Measurements from ENCODE around the gene FKBP11.

Gene FKBP11

DNA sequence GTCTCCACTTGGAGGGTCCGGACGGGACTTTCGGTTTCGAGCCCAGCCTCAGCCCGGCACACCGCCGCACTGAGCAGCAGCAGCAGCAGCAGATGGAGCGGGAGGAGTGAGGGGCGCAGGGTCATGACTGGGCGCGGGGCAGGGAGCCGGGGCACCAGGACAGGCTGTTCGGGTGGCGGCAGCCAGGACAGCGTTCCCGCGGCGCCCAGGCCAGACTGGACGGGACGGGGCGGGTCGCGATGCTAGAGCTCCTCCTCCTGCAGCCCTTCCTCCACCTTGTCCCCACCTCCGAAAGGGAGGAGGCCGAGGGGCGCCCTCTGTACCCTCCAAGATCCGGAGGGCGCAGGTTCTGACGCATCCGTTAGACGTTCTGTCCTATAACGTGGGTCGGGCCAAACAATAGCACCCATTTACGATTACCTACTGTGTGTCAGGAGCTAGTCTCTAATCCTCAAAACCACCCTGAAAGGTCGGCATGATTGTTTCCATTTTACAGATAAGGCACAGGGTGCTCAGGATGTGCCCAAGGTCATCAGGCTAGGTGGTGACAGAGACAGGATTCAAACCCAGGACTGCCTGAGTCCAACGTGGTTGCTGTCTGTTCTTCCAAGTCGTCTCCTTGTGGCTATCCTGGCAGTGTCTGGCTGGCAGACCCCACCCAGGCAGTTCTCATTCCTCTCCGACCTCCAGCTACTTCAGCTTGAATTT lies at the start of gene FKBP11:
FKBP11 (minus strand) TSS at position 189 of the 708 bp plus-strand sequence; CDS start at position 125, 64 bp downstream.
- DNase-seq, result peak; percentile 62

DNA sequence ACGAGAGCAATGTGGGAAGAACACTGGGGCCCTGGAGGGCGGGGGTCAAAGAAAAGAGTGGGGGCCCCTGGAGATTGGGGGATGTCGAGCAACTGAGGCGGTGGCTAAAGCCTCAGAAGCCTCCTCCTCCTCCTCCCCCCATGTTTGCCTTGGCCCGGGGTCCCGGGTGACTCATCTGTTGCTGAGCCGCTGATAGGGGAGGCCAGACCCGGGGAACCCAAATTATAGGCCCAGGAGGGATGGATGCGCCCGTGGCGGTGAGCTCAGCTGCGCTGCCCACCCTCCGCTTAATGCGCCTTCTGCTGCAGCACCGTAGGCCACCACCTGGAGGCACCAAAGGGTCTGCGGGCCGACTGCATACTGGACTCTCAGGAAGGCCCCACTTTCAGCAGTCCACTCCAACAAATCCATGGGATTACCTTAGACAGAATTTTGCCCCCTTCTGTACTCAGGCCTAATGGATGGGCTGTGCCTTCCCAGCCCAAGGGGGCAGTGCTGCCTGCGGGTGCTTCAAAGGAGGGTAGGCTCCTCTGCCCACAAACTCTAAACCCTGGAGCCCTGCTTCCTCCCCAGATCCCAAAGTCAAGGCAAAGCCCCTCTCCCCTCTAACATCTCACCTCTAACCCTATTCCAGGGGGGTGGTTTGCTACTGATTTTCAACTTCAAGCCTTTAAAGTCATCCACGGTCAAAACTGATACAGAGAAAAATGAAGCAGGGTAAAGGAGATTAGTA lies 48.8 kb upstream of the FKBP11 start:
- DNase-seq, result no peak

DNA sequence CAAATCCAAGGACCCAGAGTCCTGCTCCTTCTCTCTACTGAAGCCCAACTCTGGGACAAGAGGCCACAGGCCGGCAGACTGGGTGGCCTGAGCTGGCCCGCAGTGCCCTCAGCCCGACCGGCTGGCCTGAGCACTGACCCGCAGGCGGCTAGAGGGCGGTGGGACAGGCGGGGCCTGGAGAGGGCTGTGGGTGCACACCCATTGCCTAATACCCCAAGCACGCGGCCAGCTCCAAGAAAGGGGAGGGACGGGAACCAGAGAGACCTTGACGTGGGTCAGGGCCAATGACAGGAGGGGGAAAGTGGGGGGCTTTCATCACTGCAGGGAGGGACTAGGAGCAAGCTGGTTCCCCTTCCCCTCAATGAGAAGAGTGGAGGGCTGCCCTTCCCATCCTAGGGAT lies 48.2 kb upstream of the FKBP11 start:
- no peak for DNase-seq

DNA sequence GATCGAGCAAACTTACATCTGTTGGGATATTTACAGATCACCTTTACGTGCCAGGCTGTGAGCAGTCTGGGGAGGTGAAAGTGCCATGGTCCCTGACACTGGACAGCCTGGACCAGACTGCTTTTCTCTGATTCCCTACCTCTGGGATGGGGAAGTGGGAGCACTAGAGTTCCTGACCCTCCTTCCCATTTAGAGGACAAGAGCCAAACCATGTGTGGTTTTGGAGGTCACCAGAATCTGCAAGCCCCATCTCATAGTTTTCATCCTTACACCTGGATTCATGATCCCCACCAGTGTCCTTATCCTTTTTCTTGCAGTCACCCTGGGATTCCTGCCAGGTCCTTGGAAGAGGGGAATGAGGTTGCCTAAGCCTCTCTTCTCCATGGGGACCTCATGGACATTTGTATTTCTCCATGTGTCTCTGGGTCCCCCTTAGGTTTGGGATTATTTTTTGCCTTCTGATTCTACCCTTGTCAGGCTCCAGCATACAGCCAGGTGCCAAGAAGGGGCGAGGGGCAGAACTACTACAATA lies 47.7 kb upstream of the FKBP11 start:
- no peak for DNase-seq

DNA sequence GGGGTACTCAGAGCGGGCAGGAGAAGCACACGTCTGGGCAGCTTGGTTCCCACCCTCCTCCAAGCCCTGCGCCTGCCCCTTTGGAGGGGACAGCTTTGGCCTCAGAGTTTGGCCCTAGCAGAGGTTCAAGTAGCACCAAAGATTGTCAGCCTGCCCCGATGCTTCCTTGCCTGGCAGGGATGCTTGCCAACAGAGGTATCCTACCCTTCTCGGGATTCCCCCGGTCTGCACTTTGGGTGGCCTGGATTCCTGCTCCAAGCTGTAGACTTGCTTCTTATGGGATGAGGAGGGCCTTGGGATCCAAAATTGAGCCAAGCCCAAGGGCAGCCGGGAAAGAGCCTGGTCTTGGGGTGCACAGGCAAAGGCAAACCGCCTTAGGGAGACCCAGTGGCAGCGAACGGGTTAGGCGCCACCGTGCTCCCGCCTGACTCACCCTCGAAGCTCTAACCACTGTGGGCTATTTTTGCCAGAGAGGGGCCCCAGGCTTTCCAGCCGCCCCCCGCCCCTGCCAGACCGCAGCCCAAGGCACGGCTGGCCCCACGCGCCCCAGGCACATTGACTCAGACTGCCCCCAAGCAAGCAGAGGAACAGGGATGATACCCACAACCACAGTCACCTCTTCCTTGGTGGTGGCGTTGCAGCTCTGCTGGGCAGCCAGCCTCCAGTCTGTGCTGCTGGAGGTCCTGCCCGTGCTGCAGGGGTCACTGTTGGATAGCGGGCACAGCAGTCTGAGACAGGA lies 47.1 kb upstream of the FKBP11 start:
- no peak for DNase-seq

DNA sequence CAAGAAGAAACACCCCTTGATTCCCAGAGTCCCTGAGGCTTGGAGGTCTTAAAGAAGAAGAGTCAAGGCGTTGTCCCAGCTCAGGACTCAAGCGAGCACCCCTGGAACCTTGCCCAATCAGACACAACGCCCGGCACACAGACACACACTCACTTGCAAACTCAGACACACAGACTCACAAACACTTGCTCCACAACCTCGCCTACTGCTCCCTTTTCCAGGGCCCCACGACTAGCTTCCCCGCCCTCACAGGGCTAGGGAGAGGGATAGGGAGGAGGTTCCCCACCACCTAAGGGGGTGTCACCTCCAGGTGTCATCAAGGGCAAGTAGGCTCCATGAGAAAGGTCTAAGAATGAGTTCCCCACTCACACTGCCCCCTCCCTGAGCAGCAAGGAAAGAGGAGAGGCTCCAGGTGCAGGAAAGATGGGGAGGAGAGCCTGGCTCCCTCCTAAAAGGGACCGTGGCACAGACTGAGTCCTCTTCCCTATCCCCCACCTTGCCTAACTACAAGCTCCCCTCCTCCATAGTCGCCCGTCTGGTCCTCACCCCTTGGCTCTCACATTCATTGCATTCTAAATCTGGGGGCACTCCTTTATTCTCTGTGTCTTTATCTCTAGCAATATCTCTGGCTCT lies 45.5 kb upstream of the FKBP11 start:
- no peak for DNase-seq

DNA sequence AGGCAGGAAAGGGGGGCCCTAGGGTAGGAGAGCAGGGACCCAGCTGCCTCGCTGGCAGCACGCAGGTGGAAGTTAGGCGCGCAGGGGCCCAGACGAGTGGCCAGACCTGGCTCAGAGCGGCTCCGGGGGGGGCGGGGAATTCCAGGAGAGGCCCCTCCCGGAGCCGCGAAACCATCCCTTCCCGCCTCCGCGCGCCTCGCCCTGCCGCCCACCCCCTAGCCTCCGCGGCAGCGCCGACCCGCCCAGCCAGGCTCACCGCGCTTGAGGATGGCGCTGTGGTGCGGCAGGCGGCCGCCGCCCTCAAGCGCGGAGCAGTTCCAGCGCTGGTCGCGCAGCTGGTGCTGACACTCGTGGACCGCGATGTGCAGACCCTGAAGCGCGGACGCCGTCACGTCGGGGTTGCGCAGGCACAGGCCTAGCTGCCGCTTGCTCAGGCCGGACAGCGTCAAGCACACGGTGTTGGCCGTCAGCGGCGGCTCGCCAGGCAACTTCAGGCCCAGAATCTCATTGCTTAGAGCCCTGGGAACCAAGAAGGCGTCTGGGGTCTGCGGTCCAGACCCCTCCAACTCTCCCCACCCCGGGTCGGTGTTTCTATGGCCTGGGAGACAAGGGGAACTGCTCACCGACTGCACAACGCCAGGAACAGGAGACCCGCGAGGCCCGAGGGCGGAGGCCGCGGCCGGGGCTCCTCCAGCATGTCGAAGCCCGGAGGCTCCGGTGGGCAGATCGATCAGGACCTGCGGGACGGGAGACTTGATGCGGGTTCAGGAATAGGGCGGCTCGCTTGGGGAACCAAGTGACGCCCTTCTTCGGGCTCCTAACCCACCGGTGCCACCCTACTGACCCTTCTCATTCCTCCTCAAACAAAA lies 44.8 kb upstream of the FKBP11 start:
- no peak for DNase-seq

DNA sequence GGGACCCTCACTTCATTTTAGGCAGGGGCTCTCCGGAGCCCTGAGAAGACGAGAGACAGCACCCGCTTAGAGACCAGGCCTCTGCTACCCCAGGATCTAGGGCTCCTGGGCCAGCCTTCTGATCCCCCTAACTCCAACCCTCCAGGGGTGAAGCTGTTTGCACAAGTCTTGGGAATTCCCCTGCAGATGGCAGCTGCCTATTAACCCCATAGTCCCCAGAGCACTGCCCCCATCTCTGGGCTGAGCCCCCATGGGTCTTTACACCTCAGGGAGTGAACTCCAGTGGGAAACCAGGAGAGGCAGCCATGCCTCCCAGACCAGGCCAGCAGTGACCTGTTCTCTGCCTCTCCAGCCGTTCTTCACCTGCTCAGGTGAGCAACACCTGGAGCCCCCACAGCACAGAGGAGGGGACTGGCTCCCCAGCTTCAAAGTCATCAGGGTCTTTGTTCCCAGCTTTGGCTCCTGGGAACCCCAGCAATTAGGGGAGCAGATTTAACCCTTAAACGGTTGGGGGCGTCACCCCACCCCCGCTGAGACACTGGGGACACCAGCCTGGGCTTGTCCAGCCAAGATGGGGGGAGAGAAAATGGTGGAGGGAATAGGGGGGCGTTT lies 44.0 kb upstream of the FKBP11 start:
- no peak for DNase-seq

DNA sequence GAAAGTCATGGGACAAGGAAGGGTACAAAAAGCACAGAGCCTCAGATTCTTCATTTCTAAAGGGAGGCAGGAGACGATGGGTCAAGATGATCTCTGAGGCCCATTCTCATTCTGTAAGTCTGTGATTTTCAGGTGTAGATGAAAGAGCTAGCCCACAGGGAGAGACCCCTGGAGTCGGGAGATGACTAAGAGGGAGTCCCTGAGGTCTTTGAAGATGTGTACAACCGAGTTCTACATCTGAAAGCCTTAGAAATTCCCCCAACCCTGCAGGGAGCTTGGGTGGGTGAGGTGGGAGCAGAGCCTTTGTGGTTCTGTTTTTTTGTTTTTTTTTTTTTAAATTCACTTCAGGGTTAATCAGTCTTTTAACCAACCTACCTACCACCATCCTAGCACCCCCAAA lies 43.2 kb upstream of the FKBP11 start:
- DNase-seq, result no peak

DNA sequence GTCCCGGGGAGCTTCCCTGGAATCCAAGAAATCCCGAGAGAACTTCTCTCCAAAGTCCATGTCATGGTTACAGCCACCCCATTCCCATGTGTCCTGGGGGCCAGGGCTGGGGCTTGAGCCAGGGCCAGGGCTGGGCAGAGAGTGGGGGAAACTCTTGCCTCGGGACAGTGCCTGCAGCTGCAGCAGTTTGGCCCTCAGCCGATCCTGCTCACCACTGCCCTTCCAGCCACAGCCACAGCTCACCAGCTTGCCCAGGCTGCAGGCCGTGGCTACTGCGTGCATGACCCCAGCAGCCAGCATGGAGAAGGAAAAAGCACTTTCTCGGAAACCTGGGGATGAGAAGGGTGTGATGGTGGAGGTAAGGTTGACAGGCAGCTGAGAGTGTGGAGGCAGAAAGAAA lies 42.7 kb upstream of the FKBP11 start:
- no peak for DNase-seq

DNA sequence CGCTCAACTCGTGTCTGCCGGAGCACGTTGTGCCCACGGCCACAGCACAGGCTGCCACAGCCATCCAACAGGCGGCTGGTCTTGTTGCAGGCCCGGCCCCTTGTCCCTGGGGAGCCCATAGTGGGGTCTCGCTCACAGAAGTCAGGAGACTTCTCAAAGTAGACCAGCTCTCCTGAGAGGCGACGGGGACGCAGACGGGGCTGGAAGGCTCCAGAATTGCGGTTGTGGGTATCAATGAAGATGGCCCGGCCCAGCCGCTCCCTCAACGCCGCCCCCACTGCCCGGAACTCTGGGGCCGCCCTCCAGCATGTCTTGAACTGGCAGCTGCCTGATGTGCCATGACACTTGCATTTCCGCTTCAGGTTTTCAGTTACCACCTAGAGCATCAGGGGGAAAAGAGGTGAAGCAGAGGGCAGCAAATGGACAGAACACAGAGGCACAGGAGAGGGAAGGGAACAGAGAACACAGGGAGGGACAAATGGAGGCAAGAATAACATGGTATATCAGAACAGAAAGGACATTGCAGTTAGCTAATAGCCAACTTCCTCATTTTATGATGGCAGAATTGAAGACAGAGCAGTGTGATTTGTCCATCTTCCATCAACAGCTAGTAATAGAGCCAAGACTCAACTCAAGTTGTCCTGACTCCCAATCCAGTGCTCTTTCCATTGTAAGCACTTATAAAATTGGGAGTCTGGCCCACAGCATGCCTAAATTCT lies 41.0 kb upstream of the FKBP11 start:
- DNase-seq, result no peak

DNA sequence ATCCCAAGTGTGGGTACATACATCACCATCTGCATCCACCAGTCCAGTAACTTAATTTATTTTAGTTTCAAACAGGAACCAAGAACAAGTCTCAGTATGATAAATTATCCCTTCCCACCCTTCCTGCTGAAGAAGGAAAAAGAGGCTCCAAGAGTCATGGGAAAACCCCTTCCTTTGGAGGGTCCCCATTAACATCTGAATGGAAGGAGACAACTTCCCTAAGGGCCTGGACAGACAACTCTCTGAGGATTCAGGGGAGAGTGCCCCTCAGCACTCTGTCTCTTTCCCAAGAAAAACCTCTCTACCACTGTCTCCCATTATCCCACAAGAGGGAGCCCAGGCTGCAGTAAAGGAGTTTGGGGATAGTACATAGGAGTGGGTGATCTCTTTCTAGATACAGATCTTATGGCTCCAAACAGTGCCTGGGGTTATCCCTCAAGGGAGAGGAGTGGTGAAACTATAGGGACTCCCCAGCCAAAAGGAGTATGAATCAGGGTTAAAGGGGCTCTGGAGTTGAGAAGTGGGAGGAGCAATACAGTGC lies 40.1 kb upstream of the FKBP11 start:
- no peak for DNase-seq

DNA sequence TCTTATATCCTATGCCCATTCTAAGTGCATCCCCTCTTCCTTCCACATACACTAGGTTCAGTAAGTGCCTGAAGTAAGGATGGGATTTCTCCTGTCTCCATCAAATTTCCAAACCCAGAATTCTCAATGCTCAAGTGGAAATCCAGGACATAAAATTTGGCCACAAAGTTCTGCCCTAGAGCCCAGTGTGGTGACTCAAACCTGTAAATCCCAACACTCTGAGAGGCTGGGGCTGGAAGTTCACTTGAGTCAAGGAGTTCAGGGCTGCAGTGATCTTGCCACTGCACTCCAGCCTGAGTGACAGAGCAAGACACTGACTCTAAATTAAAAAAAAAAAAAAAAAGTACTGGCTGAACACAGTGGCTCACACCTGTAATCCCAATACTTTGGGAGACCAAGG lies 36.5 kb upstream of the FKBP11 start:
- no peak for DNase-seq

DNA sequence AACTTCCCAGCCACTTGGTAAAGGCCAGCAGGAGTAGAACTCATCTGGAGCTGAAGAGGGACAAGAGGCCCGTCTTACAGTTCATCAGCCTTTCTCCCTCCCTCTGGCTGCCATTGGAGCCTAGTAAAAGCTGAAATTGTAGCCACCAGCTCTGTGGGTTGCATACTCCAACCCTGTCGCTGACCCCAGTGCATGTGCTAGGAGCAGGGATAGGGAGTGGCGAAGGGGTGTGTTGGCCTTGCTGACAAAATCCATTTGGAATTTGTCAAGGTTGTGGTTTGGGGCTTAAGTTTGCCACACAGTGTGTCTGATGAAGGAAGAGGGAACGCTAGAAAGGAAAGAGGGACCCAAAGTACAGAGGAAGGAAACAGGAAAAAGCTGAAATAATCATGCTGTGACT lies 36.0 kb upstream of the FKBP11 start:
- DNase-seq, result no peak

DNA sequence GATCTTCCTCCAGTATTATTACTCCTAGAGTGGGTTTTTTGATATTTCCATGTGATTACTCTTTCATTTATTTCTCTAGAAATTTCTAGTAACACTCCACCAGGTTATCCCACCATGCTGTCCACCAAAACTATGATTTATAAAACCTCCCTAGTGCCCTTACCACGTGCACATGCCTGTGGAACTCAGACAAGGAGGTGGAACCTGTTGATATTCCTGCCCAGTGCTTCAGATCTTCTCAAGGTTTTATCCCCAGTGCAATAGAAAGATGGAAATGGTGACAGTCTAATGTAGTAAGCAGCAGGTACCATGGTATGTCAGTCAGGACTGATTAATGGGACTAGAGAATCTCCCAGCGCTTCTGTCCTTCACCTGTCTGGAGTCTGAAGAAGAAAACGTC lies 35.5 kb upstream of the FKBP11 start:
- no peak for DNase-seq

DNA sequence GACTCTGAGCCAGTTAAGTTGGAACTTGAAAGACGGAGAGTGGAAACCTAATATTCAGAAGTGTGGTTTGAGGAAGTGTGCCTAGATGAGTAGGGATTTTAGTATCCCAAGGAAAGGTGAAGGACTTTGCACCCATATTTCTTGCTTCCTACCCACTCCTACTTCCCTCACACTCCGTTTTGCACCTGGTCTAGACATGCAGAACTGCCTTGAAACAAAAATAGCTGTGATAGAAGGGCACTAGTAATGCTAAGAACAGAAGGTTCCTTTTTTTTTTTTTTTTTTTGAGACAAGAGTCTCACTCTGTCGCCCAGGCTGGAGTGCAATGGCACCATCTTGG lies 32.7 kb upstream of the FKBP11 start:
- no peak for DNase-seq

DNA sequence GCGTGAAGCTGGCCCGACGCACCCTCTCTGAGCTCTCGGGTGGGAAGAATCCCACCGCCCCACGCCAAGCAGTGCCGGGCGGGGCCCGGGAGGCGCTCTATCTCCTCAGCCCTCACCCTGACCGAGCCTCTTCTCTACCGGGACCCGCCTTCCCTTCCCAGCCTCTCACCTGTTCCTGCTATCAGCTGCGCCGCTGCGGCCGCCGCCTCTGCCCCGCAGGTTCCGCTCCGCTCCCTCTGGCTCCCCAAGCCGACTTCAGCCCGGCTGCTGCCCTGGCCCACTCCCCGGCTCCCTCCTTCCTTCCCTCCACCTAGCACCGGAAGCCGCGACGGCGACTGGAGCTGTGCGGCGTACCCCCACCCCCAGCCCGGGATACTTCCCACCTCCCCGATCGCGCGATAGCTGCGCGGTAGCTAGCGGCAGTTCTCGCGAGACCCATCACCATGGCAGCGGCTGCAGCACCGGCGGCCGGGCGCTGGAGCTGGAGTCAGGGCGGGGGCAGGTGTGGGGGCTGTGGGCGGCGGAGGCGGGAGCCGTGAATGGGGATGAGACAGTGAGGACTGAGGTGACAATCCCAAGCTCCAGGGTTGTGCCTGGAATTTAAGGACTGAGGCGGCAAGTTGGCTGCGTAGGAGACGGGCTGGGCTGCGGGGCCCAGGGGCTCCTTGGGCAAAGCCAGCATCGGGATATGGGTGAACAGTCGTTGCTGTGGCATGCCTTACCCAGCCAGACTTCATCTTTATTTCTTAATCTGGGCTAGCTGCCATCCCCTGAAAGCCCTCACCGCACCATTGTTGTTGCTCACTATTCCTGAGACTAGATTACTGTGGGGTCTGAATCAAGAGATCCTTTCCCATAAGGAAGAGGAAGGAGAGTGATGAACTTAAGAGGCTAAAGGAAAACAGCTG lies 32.1 kb upstream of the FKBP11 start, which contains the start of gene ARF3:
ARF3 (minus strand) TSS at position 347 of the 908 bp plus-strand sequence. CDS start 16,392 bp downstream, outside the sequence.
- peak; percentile 88 for DNase-seq

DNA sequence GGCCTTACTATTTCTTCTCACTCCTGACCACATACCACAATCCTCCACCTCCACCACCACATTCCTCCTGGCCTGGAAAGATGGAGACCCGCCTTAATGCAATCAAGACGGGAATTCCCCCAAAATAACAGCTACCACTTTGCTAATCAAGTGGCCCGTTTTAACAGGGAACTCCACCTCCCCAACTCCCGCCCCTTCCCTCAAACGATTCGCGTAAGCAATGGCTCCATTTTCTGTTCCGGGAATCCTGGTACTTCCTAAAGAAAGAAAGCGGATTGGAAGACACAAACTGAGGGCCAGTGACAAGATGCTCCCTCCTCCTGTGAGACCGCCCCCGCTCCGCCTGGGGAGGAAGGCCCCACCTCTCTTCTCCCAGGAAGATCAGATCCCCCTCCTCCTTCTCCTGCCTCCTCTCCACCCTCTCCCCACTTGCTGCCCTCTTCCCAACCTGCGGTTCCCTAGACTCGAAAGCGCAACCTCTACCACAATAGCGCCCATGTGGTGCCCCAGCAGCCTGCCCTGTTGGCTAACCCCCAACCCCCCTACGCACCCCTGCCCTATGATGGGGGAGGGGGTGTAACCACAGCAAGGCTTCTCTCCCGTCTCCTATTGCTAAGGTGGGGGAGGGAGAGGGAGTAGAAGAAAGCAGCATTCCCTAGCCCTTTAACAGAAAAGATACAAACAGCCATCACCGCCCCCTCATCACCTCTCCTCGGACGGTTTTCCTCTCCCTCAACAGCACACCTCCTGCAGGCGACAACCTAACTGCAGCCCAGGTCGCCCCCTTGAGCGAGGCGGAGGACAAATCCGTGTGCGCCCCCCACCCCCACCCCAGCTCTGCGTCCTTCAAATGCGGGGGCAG lies 31.2 kb upstream of the FKBP11 start:
- DNase-seq, result no peak
